ENCODE data around the gene ZC3H12A.

GRCh38 chr1:37478451-37478881 lies 4.1 kb downstream of the ZC3H12A start:
- TF ChIP-seq CTCF (IDR thresholded peaks at IDR 0.05) (no peak), POLR2A (IDR thresholded peaks at IDR 0.05) (peak; percentile 23 to 74)

All from Peyer's patch (tissue), 4 donors.